Astrocyte (in vitro differentiated cells and primary cell): Measurements from ENCODE around the gene SLC25A21. TPM values are rescaled to one million over a fixed set of nuclear protein-coding genes. Genes with fewer than 3 reads are reported as not detected.

Experiments used
- DNase-seq: peaks from one replicate; pipeline ENCODE4 v3.0.0-alpha.2; 2010; ENCODE audit warnings: low read depth
- FAIRE-seq: peaks from 2 replicates; lab custom pipeline; 2011; peaks lifted over from hg19 to GRCh38; lab: Jason Lieb, UNC
- H2AFZ ChIP-seq: 2 replicates; pipeline ENCODE4 v1.6.0; 2012; ENCODE audit warnings: low read depth, low read length, inconsistent platforms
- H3K27ac ChIP-seq: 2 replicates; pipeline ENCODE4 v1.5.1; 2011; ENCODE audit warnings: low read depth, low read length, inconsistent platforms
- H3K27me3 ChIP-seq: 2 replicates; pipeline ENCODE4 v1.6.0; 2011; ENCODE audit warnings: low read length, inconsistent platforms; ENCODE audit not compliant: insufficient read depth
- H3K36me3 ChIP-seq: 2 replicates; pipeline ENCODE4 v1.5.1; 2011; ENCODE audit warnings: low read length, inconsistent platforms; ENCODE audit not compliant: insufficient read depth
- H3K4me1 ChIP-seq: 2 replicates; pipeline ENCODE4 v1.5.1; 2011; ENCODE audit warnings: low read length, inconsistent platforms; ENCODE audit not compliant: insufficient read depth
- H3K4me2 ChIP-seq: 2 replicates; pipeline ENCODE4 v1.6.0; 2012; ENCODE audit warnings: low read length, inconsistent platforms
- H3K4me3 ChIP-seq: 2 replicates; pipeline ENCODE4 v1.5.1; 2011; ENCODE audit warnings: low read depth, mild to moderate bottlenecking, low read length, inconsistent platforms; ENCODE audit not compliant: insufficient read depth
- H3K79me2 ChIP-seq: 2 replicates; pipeline ENCODE4 v1.6.0; 2012; ENCODE audit warnings: mild to moderate bottlenecking, low read length, inconsistent platforms; ENCODE audit not compliant: insufficient read depth
- H3K9ac ChIP-seq: 2 replicates; pipeline ENCODE4 v1.6.0; 2012; ENCODE audit warnings: mild to moderate bottlenecking, low read length, inconsistent platforms
- H3K9me3 ChIP-seq: 2 replicates; pipeline ENCODE4 v1.5.1; 2012; ENCODE audit warnings: low read depth, mild to moderate bottlenecking, low read length, inconsistent platforms; ENCODE audit not compliant: insufficient read depth
- H4K20me1 ChIP-seq: 2 replicates; pipeline ENCODE4 v1.6.0; 2012; ENCODE audit warnings: low read length, inconsistent platforms; ENCODE audit not compliant: insufficient read depth
- H3K27ac Mint-ChIP-seq: one replicate; pipeline ENCODE4 v1.8.0; 2021; ENCODE audit warnings: mild to moderate bottlenecking, mixed read lengths; ENCODE audit not compliant: unreplicated experiment
- H3K27me3 Mint-ChIP-seq: one replicate; pipeline ENCODE4 v1.8.0; 2021; ENCODE audit warnings: low read depth, mixed read lengths; ENCODE audit not compliant: unreplicated experiment
- H3K36me3 Mint-ChIP-seq: one replicate; pipeline ENCODE4 v1.8.0; 2021; ENCODE audit warnings: low read depth, mixed read lengths; ENCODE audit not compliant: unreplicated experiment
- H3K4me1 Mint-ChIP-seq: one replicate; pipeline ENCODE4 v1.8.0; 2021; ENCODE audit warnings: low read depth, mixed read lengths; ENCODE audit not compliant: unreplicated experiment
- H3K4me3 Mint-ChIP-seq: one replicate; pipeline ENCODE4 v1.8.0; 2021; ENCODE audit warnings: mild to moderate bottlenecking, moderate library complexity, mixed read lengths; ENCODE audit not compliant: unreplicated experiment
- H3K9me3 Mint-ChIP-seq: one replicate; pipeline ENCODE4 v1.8.0; 2021; ENCODE audit warnings: mild to moderate bottlenecking, mixed read lengths; ENCODE audit not compliant: unreplicated experiment
- EZH2 ChIP-seq: IDR thresholded peaks from 2 replicates; pipeline ENCODE4 v1.6.1; 2012; ENCODE audit warnings: mild to moderate bottlenecking, low read length, inconsistent platforms; ENCODE audit not compliant: insufficient read depth
- total RNA-seq: library from RNA; stranded (reverse); gene quantifications from 2 replicates; pipeline ENCODE4 v1.2.1, GENCODE V29; 2021
- TF ChIP-seq, protein P1 (sequence below): IDR thresholded peaks from 2 replicates; pipeline ENCODE4 v1.5.1; 2011; ENCODE audit warnings: low read depth, mild to moderate bottlenecking, inconsistent platforms, low read length, moderate library complexity; ENCODE audit not compliant: insufficient read depth

Gene SLC25A21
- total RNA-seq, 1 donor from 2014 or later: 1.5 TPM

DNA sequence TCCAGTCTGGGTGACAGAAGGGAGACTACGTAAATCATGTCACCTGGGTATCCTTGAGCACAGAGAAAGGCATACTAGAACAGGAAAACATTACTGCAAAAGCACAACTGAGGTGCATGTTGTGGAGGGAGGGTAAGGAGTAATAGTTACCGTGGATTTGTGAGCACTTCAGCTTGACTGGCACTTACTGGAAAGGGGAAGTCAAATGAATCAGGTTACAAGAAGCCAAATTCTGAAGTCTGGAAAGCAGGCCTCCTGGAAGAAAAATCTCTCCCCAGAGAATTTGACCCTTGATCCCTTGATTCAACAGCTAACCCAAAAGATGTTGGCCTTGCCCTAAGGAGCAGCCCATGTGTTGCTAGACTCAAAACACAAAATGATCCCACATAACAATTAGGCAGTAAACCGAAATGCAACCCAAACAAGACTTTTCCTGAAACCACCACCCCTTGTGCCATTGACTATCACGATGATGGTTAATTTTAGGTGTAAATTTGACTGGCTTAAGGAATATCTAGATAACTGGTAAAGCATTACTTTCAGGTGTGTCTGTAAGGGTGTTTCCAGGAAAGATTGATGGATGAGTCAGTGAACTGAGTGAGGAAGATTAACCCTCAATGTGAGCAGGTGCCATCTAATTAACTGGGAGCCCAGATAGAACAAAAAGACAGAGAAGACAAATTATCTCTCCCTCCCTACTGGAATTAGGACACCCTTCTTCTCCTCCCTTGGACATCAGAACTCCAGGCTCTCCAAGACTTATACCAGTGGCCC lies 108.8 kb downstream of the SLC25A21 start:
- TF ChIP-seq, protein P1, sequence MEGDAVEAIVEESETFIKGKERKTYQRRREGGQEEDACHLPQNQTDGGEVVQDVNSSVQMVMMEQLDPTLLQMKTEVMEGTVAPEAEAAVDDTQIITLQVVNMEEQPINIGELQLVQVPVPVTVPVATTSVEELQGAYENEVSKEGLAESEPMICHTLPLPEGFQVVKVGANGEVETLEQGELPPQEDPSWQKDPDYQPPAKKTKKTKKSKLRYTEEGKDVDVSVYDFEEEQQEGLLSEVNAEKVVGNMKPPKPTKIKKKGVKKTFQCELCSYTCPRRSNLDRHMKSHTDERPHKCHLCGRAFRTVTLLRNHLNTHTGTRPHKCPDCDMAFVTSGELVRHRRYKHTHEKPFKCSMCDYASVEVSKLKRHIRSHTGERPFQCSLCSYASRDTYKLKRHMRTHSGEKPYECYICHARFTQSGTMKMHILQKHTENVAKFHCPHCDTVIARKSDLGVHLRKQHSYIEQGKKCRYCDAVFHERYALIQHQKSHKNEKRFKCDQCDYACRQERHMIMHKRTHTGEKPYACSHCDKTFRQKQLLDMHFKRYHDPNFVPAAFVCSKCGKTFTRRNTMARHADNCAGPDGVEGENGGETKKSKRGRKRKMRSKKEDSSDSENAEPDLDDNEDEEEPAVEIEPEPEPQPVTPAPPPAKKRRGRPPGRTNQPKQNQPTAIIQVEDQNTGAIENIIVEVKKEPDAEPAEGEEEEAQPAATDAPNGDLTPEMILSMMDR: no peak
- TF ChIP-seq EZH2: no peak
- Mint-ChIP-seq H3K27me3 (no peaks in the 10 kb centered on the region), H3K9me3 (no peaks in the 10 kb centered on the region), H3K4me1 (peaks cover 7% of the 10 kb centered on the region), H3K36me3 (no peaks in the 10 kb centered on the region), H3K4me3 (no peak overlapping the region), H3K27ac (no peak overlapping the region)
- Histone ChIP-seq H3K4me3 (no peak overlapping the region), H3K4me1 (no peaks in the 10 kb centered on the region), H3K27me3 (no peaks in the 10 kb centered on the region), H3K9me3 (no peaks in the 10 kb centered on the region), H3K79me2 (no peaks in the 10 kb centered on the region), H3K4me2 (no peak overlapping the region), H3K27ac (no peak overlapping the region), H3K9ac (no peak overlapping the region), H4K20me1 (no peaks in the 10 kb centered on the region), H2AFZ (no peak overlapping the region), H3K36me3 (no peaks in the 10 kb centered on the region)
- FAIRE-seq (no peak), DNase-seq (peak; percentile 10)

DNA sequence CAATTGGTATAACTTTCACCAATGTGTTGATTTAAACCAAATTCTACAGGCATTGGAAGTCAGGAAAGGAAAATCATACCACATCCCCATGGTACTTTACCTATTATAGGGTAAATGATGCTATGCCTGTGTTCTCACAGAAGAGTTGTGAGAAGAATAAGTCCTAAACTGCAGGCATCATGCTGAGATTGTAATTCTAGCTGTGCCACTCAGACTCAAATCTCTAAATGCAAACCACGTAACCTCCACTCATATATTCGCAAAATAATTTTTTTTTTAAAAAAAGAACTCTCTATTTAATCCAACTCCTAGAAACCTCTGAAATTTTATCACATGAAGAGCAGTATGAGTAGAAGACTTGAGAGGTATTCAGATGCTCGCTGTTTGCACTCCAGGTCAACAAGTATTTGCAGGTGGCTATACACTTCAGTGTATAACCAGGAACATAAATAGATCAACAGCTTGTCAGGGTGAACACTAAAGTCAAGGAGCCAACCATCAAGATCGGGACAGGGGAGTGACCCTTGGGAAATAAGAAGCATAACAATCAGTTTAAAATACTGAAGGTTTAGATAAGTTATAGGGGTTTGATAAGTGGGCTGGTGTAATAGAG lies 110.1 kb downstream of the SLC25A21 start:
- peaks cover 7% of the 10 kb centered on the region for H3K4me1 Mint-ChIP-seq
- Histone ChIP-seq H3K79me2 (no peaks in the 10 kb centered on the region), H4K20me1 (no peaks in the 10 kb centered on the region), H2AFZ (no peak overlapping the region), H3K9me3 (no peaks in the 10 kb centered on the region), H3K27me3 (no peaks in the 10 kb centered on the region), H3K4me3 (no peak overlapping the region), H3K36me3 (no peaks in the 10 kb centered on the region), H3K4me2 (no peak overlapping the region), H3K4me1 (no peaks in the 10 kb centered on the region), H3K9ac (no peak overlapping the region), H3K27ac (no peak overlapping the region)
- H3K4me3 Mint-ChIP-seq: no peak overlapping the region
- no peaks in the 10 kb centered on the region for H3K36me3 Mint-ChIP-seq
- FAIRE-seq (no peak), DNase-seq (no peak)
- TF ChIP-seq, protein P1: no peak
- TF ChIP-seq EZH2: no peak
- no peaks in the 10 kb centered on the region for H3K9me3 Mint-ChIP-seq
- no peaks in the 10 kb centered on the region for H3K27me3 Mint-ChIP-seq
- no peak overlapping the region for H3K27ac Mint-ChIP-seq

DNA sequence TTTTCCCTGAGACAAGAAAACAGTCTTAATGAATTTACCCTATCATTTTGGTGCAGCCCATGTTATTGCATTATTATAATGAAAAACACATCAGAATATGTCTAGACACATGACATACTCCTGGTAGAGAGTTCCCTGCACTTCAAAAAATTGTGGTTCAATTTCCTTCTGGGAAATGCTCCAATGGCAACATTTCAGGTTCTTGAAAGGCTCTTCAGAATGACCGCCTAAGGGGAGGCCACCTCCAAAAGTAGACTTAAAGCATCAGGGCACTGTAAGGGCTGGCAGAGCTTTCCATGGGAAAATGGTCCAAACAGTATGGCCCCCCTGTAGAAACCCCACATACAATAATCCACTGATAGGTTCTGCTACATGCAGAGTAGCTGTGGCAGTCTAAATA lies 110.7 kb downstream of the SLC25A21 start:
- no peak overlapping the region for H3K27ac Mint-ChIP-seq
- no peaks in the 10 kb centered on the region for H3K9me3 Mint-ChIP-seq
- H3K36me3 Mint-ChIP-seq: no peaks in the 10 kb centered on the region
- peak; percentile 69 for DNase-seq
- Histone ChIP-seq H3K4me3 (no peak overlapping the region), H2AFZ (no peak overlapping the region), H3K4me1 (peaks cover 1% of the 10 kb centered on the region), H3K9ac (no peak overlapping the region), H3K4me2 (no peak overlapping the region), H3K79me2 (no peaks in the 10 kb centered on the region), H3K36me3 (no peaks in the 10 kb centered on the region), H3K9me3 (no peaks in the 10 kb centered on the region), H4K20me1 (no peaks in the 10 kb centered on the region), H3K27me3 (no peaks in the 10 kb centered on the region), H3K27ac (no peak overlapping the region)
- no peak for FAIRE-seq
- TF ChIP-seq, protein P1: no peak
- no peak for TF ChIP-seq EZH2
- peaks cover 12% of the 10 kb centered on the region for H3K4me1 Mint-ChIP-seq
- no peaks in the 10 kb centered on the region for H3K27me3 Mint-ChIP-seq
- no peak overlapping the region for H3K4me3 Mint-ChIP-seq
